Measurements from ENCODE around the gene NIPAL1. TPM values are rescaled to one million over a fixed set of nuclear protein-coding genes. Genes with fewer than 3 reads are reported as not detected.

NIPAL1 gene
- polyA plus RNA-seq, 1 donor from 2014 or later = 0.85 TPM

GRCh38 chr4:48078425-48078824 is 61.9 kb downstream of the NIPAL1 start:
- no peak overlapping the region for H3K4me2 ChIP-seq (ENCODE audit: low read length)
- H3K9me3 ChIP-seq (ENCODE audit: low read length) = no peaks in the 10 kb centered on the region
- no peaks in the 10 kb centered on the region for H3K27me3 ChIP-seq (ENCODE audit: insufficient read depth, low read depth, low read length)
- no peaks in the 10 kb centered on the region for H3K79me2 ChIP-seq (replicated peaks; ENCODE audit: insufficient read depth, low read length)
- TF ChIP-seq POLR2AphosphoS5 (IDR thresholded peaks at IDR 0.05) (no peak), MXI1 (conservative IDR thresholded peaks at IDR 0.05; ENCODE audit: poor library complexity, severe bottlenecking) (no peak), RAD21 (conservative IDR thresholded peaks at IDR 0.05) (no peak), TAF1 (IDR thresholded peaks at IDR 0.05; ENCODE audit: low read depth) (no peak), SMC3 (conservative IDR thresholded peaks at IDR 0.05; ENCODE audit: poor library complexity) (no peak), EP300 (conservative IDR thresholded peaks at IDR 0.05; ENCODE audit: poor library complexity, severe bottlenecking) (no peak), EZH2 (IDR thresholded peaks at IDR 0.05; ENCODE audit: borderline replicate concordance, insufficient read depth, low read length, poor library complexity, severe bottlenecking) (no peak), CTCF (IDR thresholded peaks at IDR 0.05; ENCODE audit: poor library complexity, severe bottlenecking) (no peak), REST (IDR thresholded peaks at IDR 0.05; ENCODE audit: borderline replicate concordance) (no peak)
- no peak overlapping the region for H3K9ac ChIP-seq (ENCODE audit: low read length)
- H3F3A ChIP-seq (ENCODE audit: insufficient read depth, low read length, poor library complexity, severe bottlenecking) = no peaks in the 10 kb centered on the region
- H3K4me3 ChIP-seq (ENCODE audit: low read length) = no peak overlapping the region
- no peaks in the 10 kb centered on the region for H4K20me1 ChIP-seq (ENCODE audit: insufficient read depth)
- no peaks in the 10 kb centered on the region for H3K36me3 ChIP-seq (ENCODE audit: insufficient read depth, low read length)
- H3K9me2 ChIP-seq (ENCODE audit: insufficient read depth, low read length) = no peaks in the 10 kb centered on the region
- no peak overlapping the region for H2AFZ ChIP-seq (ENCODE audit: low read depth, low read length)
- no peak overlapping the region for H3K27ac ChIP-seq (ENCODE audit: low read length)

GRCh38 chr4:48078862-48079655 is 62.5 kb downstream of the NIPAL1 start:
- Histone ChIP-seq H3K9ac (ENCODE audit: low read length) (no peak overlapping the region), H3K4me3 (ENCODE audit: low read length) (no peak overlapping the region), H3K27me3 (ENCODE audit: insufficient read depth, low read depth, low read length) (no peaks in the 10 kb centered on the region), H3K9me2 (ENCODE audit: insufficient read depth, low read length) (no peaks in the 10 kb centered on the region), H3K36me3 (ENCODE audit: insufficient read depth, low read length) (no peaks in the 10 kb centered on the region), H3K79me2 (replicated peaks; ENCODE audit: insufficient read depth, low read length) (no peaks in the 10 kb centered on the region), H2AFZ (ENCODE audit: low read depth, low read length) (no peak overlapping the region), H3K27ac (ENCODE audit: low read length) (no peak overlapping the region), H4K20me1 (ENCODE audit: insufficient read depth) (no peaks in the 10 kb centered on the region), H3K4me2 (ENCODE audit: low read length) (no peak overlapping the region), H3F3A (ENCODE audit: insufficient read depth, low read length, poor library complexity, severe bottlenecking) (no peaks in the 10 kb centered on the region), H3K9me3 (ENCODE audit: low read length) (no peaks in the 10 kb centered on the region)
- TF ChIP-seq MXI1 (conservative IDR thresholded peaks at IDR 0.05; ENCODE audit: poor library complexity, severe bottlenecking) = no peak
- TF ChIP-seq TAF1 (IDR thresholded peaks at IDR 0.05; ENCODE audit: low read depth) = no peak
- no peak for TF ChIP-seq CTCF (IDR thresholded peaks at IDR 0.05; ENCODE audit: poor library complexity, severe bottlenecking)
- TF ChIP-seq POLR2AphosphoS5 (IDR thresholded peaks at IDR 0.05) = no peak
- TF ChIP-seq REST (IDR thresholded peaks at IDR 0.05; ENCODE audit: borderline replicate concordance) = no peak
- TF ChIP-seq EZH2 (IDR thresholded peaks at IDR 0.05; ENCODE audit: borderline replicate concordance, insufficient read depth, low read length, poor library complexity, severe bottlenecking) = no peak
- TF ChIP-seq EP300 (conservative IDR thresholded peaks at IDR 0.05; ENCODE audit: poor library complexity, severe bottlenecking) = no peak

All from neural cell (in vitro differentiated cells).